IPS DF 4.7 (cell line): ENCODE measurements around the gene ALDH1A2.
"Not testable (repeated sequence)": the region's sequence is repeated elsewhere in the genome, so short reads cannot be mapped to it uniquely, and the experiment has no call there.

ENCODE experiments used
- DNase-seq: peaks from one replicate; pipeline ENCODE4 v3.0.0-alpha.2; 2013; ENCODE audit warnings: low spot score; ENCODE audit errors: extremely low read depth

Gene ALDH1A2

DNA sequence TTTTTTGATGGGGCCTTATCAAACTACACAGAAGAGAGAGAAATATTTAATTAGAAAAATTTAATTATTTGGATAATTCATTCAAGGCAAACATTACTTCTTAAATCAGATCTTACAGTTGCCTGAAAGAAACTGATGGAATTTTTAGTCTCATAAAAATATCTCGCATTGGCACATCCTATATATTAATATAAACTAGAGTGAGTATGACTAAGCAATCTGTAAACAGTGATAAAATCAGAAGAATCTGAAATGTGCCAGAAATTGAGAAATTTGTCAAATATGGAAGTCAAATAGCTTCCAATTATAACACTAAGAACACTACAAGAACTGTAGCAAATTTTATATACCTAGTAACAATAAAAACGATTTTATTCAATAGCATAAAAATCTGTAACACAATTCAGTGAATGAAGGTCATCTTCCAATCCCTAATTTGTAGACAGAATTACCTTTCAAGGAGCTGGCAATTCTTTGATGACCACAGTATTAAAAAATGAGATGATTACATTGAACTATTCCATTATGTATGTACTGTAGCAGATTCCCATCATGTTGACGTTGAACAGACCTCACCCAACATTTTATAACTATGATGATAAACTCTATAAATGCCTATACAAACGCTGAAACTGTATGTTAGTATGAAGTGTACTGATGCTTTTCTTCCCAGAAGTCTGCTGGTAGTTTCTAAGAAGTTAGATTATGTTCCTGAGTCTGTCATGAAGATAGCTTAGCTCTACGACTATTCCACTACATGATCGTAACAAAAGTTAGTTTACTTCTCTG lies 63.0 kb downstream of the ALDH1A2 start:
- no peak for DNase-seq

DNA sequence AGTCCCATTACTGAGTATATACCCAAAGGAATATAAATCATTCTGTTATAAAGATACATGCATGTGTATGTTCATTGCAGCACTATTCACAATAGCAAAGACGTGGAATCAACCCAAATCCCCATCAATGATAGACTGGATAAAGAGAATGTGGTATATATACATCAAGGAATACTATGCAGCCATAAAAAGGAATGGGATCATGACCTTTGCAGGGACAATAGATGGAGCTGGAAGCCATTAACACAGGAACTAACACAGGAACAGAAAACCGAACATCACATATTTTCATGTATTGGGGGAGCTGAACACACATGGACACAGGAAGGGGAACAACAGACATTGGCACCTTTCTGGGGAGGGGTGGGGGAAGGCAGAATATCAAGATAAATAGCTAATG lies 65.8 kb downstream of the ALDH1A2 start:
- not testable (repeated sequence) for DNase-seq

DNA sequence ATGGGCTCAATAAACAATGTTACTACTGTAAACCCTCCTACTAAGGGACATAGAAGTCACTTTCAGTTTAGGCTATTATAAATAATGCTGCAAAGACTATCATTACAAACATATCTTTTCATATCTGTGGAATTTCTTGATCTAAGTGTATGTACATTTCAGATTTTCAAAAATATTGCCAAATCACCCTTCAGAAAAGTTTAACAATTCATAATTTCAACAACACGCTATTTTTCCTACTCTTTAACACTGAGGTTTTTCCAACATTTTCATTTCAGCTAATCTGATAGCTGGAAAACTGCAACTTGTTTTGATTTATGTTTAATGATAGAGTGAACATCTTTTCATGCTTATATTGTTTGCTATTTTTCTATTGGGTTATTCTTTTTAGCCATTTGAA lies 69.0 kb downstream of the ALDH1A2 start:
- DNase-seq, result no peak

DNA sequence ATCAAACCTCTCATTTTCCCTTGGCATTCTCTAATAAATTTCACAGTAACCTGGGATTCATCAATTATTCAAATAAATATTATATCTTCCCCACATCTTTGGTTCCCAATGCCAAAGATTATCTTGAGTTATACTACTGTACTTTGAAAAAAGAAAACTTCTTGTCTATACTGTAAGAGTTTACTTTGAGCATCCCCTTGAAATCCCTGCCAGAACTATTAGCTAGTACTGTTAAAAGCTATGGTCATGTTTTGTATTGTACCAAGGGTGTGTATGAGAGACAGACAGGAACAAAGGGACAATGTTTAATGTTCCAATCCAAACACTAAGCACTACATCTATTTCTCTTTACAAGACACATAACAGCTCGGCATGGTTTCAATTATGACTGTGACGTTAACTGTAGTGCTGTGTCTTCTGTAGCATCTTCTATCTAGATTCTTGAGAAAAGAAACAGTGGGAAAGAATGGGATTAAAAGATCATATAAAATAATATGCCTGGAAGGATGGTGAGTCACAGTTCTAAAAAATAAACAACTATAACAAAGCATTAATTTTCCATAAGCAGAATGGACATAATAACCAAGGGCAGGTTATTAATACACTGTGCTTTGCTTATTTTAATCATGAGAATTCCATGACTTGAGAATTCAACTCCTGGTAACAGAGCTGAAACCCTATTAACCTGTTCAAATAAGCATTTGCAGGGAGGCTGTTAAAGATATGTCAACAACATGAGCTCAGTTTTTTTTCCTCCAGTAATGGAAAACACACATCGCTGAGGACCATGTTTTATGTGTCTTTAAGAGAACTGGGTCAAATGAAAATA lies 71.1 kb downstream of the ALDH1A2 start:
- no peak for DNase-seq

DNA sequence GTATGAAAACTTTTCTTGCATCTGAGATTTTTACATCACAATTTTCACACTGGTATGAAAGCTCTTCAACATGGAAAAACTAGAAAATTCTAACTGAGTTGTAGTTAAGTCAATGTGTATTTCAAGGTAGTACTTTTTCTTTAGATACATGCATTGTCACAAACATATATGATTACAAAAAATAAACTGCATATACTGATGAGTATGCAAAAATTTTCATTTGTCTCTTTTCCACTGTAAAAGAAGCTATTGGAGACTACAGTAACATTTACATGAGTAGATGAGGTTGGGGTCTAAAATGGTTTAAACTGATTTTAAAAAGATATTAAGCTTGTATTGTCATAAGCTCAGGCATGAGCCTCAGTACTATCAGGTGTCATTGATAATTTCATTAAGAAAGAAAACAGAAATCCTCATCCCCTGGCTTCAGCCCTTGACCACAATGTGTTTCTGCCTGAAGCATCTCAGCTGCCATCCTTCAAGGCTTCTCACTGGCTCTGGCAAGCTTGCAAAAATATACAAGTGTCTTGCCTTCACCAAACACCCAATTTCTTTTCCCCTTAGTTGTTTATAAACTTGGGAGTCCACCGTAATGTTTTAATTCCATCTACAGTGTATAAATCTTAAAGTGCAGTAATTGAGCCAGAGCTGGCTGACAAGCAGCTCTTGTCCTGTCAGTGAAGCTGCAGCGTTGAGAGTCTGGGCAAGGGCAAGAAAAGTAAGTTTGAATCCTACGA lies 71.9 kb downstream of the ALDH1A2 start:
- no peak for DNase-seq

DNA sequence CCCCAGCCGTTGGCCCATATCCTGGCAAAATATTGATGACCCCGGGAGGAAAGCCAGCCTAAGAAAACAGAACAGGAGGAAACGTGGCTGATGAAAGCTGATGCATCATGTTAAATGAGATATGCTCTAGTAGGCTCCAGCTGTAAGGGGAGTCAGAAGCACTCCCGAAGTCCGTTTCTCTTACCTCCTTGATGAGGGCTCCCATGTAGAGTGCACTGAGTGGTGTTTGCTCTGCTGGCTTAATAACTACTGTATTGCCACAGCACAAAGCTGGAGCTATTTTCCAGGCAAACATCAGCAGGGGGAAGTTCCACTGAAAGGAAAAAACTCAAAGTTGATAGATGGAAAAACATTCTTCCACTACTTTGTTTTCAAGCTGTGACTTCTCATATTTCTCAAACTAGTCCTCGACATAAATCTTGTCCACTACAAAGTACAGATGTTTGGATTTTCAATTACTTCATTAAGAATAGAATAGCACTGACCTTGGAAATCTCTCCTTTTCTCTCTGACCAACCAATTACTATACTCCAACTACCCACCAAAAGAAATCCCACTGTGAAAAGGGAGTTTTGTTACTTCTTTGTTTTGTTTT lies 72.7 kb downstream of the ALDH1A2 start:
- no peak for DNase-seq

DNA sequence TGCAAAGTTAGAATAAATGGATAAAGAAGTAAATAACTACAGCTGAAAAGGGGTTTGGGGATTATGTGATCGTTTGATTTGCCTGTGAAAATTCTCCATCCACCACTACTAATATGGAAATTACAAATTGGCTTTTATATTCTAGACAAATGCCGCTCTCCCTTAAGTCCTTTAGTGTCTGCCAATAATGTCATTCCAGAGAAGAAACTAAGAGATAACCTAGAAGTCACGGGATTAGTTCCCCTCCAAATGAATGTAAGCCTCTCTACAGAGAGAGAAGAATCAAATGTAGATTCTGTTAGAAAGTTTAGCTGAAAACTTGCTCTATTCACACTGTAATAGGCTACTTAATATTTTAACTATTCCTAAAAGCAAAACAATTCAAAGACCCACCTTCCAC lies 92.0 kb downstream of the ALDH1A2 start:
- no peak for DNase-seq

DNA sequence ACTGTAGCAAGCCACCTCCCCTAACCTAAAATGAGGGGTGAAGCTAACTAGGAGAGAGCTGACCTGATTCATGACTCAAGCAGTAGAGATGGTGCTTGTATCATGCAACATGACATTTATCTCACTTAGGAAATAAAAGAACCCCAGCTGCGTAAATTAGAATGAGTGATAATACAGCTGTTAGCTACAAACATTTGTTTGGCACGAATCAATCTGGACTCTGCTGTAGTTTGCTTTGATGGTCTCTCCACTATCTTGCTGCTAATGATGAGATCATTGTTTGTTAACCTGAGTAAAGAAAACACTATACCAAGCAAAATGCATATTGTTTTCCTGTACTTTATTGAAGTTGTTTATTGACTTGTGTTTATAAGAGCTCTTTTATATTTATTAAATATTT lies 92.6 kb downstream of the ALDH1A2 start:
- no peak for DNase-seq

DNA sequence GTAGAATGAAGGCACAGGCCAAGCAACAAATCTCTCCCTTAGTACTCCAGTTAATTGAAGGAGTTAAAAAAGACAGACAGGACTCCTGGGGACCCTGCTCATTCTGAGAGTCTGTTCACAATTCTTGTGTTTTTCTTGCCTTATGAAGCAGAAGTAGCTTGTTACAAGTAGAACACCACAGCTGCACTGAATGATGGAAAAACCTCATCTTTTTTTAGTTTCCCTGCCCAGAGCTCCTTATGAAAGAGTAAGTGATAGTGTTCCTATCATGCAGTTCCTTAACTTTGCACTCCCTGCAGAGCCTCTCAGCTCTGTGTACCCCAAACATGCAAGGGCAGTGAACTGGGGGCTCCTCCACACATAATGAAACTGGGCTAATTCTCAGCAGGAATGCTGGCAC lies 95.5 kb downstream of the ALDH1A2 start:
- no peak for DNase-seq

DNA sequence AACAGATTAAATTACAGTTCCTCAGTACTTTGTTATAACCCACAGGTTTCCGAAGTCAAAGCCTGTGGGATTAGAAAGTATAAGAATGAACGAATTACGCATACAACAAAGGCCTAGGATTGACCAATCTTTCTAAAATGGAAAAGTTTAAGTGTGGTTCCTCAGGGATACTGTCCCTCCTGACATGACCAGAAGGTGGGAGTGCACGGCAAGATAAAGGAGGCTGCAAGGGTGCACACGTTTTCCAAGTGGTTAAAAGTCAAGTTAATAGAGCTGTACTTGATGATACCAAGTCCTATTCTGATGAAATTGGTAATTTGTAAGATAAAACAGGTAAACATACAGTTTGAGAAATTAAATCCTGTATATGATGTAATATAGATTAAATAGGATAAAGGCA lies 96.2 kb downstream of the ALDH1A2 start:
- no peak for DNase-seq

DNA sequence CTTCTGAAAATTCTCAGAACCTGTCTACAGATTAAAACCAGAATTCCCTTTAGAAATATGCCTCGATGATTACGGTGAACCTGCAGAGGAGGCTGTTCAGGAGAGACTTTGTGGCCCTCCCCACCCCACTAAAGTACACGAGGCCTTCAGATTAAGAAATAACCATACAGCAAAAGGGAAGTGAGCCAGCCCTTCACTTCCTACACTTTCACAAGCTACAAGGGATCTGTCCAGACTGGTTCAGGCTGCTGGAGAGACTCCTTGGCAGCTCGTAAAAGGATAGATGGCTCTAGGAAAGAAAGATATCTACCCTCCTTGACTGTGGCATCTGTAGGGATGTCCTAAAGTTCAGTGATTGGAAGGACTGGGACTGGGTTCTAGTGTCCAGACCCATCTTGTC lies 102.6 kb downstream of the ALDH1A2 start:
- DNase-seq, result no peak

DNA sequence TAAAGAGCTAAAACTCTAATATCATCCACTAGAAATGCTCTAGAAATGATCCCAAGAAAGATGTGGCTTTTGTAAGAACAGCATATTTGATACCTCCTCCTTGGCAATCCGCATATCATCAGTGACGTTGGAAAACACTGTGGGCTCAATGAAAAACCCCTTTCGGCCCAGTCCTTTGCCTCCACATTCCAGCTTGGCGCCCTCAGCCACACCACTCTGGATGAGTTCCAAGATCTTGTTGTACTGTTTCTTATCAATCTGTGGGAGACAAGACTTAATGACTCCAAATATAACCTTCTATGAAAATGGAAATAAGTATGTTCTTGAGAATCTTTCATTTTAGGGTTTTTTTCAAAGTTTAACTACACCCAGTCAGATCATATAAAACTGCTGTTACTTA lies 103.6 kb downstream of the ALDH1A2 start:
- DNase-seq, result no peak

DNA sequence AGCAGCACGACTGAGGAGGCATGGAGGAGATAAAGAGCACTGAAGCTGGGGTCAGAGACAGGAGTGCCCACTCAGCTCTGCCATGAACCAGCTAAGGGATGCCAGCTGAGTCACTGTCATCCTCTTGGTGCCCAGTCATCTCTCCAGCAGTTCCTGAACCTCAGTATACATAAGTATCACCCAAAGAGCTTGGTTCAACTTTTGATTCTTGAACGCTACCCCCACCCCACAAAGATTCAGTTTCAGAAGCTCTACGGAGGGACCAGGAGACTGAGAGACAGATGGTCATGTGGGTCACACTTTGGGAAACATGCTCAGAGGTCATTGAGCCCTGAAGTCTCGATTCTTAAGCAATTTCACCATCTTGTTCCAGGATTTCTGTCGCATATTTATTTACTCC lies 108.4 kb downstream of the ALDH1A2 start:
- DNase-seq, result no peak

DNA sequence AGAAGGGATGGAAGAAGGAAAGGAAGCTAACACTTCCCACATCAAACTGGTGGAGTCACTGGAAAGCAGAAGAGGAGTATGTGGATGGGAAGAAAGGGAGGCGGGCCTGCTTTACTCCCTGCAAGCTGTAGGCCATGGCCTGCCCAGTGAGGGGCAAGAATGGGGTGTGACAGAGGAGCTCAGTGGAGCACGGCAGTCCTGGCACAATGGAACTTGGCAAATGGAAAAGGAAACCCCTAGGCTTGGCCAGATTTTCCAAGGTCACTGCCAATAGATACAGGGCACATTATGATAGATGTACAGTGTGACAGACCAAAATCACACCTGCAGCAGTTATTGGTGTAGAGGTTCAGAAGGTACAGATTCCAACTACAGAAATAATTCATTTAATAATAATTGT lies 111.6 kb downstream of the ALDH1A2 start:
- DNase-seq, result no peak

DNA sequence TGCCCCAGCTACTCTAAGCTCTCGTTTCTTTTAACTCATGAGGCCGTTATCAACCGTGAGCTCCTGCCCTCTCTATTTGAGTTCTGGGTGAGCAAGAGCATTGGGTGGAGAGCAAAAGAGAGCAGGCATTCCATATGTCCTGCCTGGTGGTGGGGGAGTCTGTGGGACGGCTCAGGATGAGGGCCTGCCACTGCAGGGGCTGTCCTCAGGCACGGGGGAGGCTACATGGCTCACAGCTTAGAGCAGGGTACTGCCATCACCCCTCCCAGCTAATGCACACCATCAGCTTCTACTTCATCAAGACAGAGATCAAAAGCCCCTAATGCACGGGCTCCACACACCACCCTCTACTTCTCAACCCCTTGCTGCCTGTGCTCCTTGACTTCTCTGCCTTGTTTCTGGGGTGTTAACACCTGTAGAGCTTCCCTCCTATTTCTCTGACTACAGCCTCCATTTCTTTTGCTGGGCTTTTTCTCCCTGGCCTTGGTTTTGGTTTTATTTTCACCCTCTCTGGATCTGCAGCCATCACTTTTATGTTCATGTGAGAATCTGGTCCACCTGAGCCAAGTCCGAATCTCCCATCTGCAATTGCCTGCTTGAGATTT lies 114.1 kb downstream of the ALDH1A2 start:
- no peak for DNase-seq

DNA sequence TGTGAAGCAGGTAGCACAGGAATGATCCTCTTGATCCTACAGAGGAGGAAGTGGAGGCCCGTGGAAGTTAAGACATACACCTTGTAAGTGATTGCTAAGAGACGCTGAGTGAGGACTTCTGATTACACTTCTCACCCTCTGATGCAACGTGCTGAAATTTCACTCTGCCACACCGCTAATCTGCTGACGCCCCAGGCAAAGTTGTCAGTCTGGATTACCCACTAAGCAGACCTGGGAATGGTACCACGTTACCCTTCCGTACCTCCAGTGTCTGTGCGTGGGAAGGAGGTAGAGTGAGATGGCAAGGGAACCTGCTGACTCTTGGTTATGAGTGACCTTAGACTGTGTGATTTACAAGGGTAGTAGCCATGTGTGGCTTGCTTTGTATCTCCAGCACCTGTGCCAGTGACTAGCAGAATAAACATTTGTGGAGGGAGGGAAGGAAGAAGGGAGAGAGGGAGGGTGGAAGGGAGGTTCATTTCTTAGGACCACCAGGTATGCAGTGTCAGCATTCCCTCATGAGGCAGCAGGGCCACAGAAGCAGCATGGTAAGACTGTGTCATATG lies 115.0 kb downstream of the ALDH1A2 start:
- no peak for DNase-seq

DNA sequence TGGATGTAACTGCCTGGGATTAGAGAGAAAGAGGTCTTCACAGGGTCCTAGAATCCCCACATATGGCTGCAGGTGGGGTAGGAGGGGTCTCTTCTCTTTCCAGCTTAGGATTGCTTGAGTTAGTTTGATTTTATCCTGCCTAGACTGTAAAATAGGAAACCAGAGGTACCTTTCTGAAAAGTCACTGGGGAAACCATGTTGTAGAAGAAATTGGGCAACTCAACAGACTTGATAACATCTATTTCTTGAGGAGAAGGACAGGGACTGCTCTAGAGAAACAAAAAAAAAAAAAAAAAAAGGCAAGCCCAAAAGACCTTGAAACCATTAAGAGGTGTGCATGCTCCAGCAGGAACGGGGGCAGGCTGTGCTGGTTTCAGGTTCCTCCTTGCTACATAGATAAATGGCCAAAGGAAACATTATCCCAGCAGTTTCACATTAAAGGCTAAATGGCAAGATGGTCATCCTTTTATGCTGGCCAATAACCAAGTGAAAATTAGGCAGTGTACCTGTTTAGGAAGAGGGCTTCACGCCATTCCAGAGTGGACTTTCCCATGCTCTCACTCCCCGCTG lies 116.1 kb downstream of the ALDH1A2 start:
- no peak for DNase-seq

DNA sequence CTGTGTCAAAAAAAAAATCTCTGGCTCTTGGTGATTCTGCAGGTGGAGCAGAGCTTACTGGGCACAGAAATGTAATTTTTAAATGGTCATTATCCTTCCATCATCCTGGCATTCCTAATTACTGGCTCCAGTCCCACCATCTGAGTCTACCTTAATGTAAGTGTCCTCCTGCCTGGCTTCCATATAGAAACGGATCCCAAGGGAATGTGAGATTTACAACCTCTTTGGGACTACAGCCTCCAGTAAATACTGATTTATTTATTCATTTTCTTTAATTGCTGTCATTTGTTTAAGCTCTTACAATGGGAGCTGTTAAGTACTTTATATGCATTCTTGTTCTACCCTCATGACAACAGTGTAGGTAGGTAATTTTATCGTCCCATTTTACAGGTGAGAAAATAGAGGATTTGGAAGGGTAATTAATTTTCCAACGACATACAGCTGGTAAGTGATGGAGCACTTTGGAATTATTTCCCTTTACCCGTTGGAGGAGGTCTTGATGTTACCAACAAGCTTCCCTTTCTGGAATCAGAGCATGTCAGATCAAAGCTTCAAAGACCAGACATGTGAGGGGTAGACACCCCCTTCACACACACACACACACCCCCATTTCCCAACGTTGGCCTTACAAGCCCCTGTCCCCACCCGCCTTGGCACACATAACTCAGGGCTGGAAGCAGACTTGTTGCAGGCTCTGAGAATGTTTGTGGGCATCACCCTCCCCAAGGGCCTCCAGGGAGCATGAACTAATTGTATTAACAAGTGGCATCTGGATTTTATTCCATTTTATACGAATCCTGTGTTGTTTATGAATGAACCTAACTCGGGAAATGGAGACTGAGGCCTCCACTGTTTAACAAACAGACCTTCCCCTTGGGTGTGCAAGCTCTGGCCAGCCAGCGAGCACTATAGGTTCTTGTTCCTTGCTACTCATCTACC lies 116.9 kb downstream of the ALDH1A2 start:
- DNase-seq, result no peak

DNA sequence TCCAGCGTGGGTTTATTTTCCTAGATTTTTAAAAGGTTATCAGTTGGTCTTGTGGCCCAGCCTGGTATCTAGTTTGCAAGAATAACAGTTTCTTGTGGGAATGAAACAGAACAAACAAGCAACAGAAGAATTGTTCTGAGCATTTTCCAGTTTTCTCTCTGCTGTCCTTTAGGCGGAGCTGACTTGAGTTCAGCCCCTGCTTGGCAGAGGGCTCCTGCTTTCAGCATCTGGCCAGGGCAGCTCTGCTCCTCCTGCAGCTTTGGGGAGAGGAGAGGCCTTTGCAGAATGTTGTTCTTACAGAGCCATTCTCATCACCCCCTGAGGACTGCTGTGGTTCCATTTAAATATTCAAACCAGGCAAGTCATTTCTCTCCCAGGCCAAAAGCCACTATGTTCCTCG lies 117.7 kb downstream of the ALDH1A2 start:
- DNase-seq, result no peak

DNA sequence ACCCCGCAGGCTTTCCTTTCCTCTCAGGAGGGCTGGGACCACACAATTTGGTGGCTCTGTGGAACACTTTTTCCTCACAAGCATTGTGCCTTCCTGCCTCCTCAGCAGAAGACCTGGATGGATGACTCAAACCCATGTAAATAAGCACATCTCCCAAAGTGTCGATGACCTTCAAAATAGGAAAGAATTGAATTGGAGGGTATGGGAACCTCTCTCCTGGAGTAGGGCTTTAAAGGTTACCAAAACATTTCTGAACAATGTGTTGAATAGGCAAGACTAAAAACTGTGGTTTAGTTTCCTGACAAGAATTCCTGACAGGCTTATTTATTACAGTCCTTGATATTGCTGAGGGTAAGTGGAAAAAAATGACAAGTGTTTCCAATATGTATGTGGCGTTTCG lies 118.2 kb downstream of the ALDH1A2 start:
- DNase-seq, result no peak
